HepG2 (cell line): ENCODE results near the gene FAM78B.

Experiments
- CBX1 ChIP-seq: IDR thresholded peaks from one replicate; pipeline ENCODE4 v1.6.1; 2016; ENCODE audit warnings: antibody characterized with exemption, low read depth
- CHD4 ChIP-seq: fragments of 200-600 bp; sonication (generic); IDR thresholded peaks from 2 replicates; pipeline ENCODE4 v1.7.0; 2017; ENCODE audit warnings: mild to moderate bottlenecking, low read length, borderline replicate concordance
- POLR2A ChIP-seq, 2 experiments: IDR thresholded peaks; 2 replicates each; pipeline ENCODE4 v1.6.1; 2011; ENCODE audit warnings: low read depth in 2 of 2, low read length in 2 of 2, mild to moderate bottlenecking in 1 of 2, moderate library complexity in 1 of 2; ENCODE audit not compliant: insufficient read depth in 1 of 2
- SIN3A ChIP-seq: IDR thresholded peaks from 2 replicates; pipeline ENCODE4 v1.6.1; 2011; ENCODE audit warnings: low read depth, mild to moderate bottlenecking, control low read depth, low read length, borderline replicate concordance
- STAT6 ChIP-seq: sonication (generic); formaldehyde crosslinking; IDR thresholded peaks from 2 replicates; pipeline ENCODE4 v1.4.0; 2020; ENCODE audit warnings: missing genetic modification reagents, mild to moderate bottlenecking, borderline replicate concordance
- ZNF235 ChIP-seq: sonication (generic); formaldehyde crosslinking; IDR thresholded peaks from 2 replicates; pipeline ENCODE4 v1.8.1; 2023; ENCODE audit warnings: mild to moderate bottlenecking, missing genetic modification reagents, borderline replicate concordance
- ZNF512 ChIP-seq: sonication (generic); formaldehyde crosslinking; IDR thresholded peaks from 2 replicates; pipeline ENCODE4 v1.4.0; 2020; ENCODE audit warnings: mild to moderate bottlenecking, missing genetic modification reagents
- ZNF670 ChIP-seq: sonication (generic); formaldehyde crosslinking; IDR thresholded peaks from 2 replicates; pipeline ENCODE4 v1.8.0; 2022; ENCODE audit warnings: mild to moderate bottlenecking, missing genetic modification reagents, borderline replicate concordance
- ZNF75D ChIP-seq: sonication (generic); formaldehyde crosslinking; IDR thresholded peaks from 2 replicates; pipeline ENCODE4 v1.8.1; 2023; ENCODE audit warnings: missing genetic modification reagents, mild to moderate bottlenecking, borderline replicate concordance
- TF ChIP-seq, protein P1 (sequence below): sonication (generic); formaldehyde crosslinking; IDR thresholded peaks from 2 replicates; pipeline ENCODE4 v1.5.0; 2020; ENCODE audit warnings: mild to moderate bottlenecking, missing genetic modification reagents, moderate library complexity
- TF ChIP-seq, protein P2 (sequence below): sonication (generic); formaldehyde crosslinking; IDR thresholded peaks from 2 replicates; pipeline ENCODE4 v1.4.0; 2020; ENCODE audit warnings: mild to moderate bottlenecking, missing genetic modification reagents

DNA sequence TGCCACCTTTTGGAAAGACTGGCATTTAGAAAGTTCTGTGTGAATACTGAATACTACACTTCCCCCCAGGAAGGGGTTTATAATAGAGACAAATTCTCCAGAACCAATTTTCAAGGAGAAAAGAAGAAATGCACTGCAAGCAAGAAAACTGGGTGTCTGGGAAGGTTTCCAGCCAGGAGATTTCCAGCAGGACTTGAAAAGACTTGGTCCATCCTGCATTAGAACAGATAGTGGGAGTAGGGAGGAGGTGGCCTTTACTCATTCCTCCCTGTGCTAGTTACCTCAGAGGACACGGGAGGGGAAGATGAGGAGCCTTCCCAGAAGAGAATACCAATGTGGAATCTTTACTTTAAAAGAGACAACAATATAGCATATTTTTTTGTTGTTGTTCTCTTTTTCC lies 52.4 kb downstream of the FAM78B start:
- no peak for TF ChIP-seq ZNF235
- TF ChIP-seq ZNF75D (CRISPR knock-in tag) = no peak
- TF ChIP-seq, protein P1, sequence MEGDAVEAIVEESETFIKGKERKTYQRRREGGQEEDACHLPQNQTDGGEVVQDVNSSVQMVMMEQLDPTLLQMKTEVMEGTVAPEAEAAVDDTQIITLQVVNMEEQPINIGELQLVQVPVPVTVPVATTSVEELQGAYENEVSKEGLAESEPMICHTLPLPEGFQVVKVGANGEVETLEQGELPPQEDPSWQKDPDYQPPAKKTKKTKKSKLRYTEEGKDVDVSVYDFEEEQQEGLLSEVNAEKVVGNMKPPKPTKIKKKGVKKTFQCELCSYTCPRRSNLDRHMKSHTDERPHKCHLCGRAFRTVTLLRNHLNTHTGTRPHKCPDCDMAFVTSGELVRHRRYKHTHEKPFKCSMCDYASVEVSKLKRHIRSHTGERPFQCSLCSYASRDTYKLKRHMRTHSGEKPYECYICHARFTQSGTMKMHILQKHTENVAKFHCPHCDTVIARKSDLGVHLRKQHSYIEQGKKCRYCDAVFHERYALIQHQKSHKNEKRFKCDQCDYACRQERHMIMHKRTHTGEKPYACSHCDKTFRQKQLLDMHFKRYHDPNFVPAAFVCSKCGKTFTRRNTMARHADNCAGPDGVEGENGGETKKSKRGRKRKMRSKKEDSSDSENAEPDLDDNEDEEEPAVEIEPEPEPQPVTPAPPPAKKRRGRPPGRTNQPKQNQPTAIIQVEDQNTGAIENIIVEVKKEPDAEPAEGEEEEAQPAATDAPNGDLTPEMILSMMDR (CRISPR knock-in tag) = no peak
- TF ChIP-seq ZNF512 (CRISPR knock-in tag) = no peak
- TF ChIP-seq, protein P2, sequence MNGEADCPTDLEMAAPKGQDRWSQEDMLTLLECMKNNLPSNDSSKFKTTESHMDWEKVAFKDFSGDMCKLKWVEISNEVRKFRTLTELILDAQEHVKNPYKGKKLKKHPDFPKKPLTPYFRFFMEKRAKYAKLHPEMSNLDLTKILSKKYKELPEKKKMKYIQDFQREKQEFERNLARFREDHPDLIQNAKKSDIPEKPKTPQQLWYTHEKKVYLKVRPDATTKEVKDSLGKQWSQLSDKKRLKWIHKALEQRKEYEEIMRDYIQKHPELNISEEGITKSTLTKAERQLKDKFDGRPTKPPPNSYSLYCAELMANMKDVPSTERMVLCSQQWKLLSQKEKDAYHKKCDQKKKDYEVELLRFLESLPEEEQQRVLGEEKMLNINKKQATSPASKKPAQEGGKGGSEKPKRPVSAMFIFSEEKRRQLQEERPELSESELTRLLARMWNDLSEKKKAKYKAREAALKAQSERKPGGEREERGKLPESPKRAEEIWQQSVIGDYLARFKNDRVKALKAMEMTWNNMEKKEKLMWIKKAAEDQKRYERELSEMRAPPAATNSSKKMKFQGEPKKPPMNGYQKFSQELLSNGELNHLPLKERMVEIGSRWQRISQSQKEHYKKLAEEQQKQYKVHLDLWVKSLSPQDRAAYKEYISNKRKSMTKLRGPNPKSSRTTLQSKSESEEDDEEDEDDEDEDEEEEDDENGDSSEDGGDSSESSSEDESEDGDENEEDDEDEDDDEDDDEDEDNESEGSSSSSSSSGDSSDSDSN = no peak
- no peak for TF ChIP-seq SIN3A
- no peak for TF ChIP-seq POLR2A (IDR thresholded peaks at IDR 0.05; ENCODE audit: insufficient read depth in 1 of 2, low read depth in 2 of 2, low read length in 2 of 2)
- no peak for TF ChIP-seq CHD4
- no peak for TF ChIP-seq CBX1
- TF ChIP-seq STAT6 (CRISPR knock-in tag) = no peak
- TF ChIP-seq ZNF670 = no peak
